GM23338 (cell line): ENCODE results near the gene MED20. TPM values are rescaled to one million over a fixed set of nuclear protein-coding genes. Genes with fewer than 3 reads are reported as not detected.

Experiments used
- ATAC-seq: fragments of 200-7000 bp; cut with Tn5 transposase; 3 replicates; pipeline ENCODE4 v1.9.1; 2020
- DNase-seq: peaks from one replicate; pipeline ENCODE4 v3.0.0-alpha.2; 2015; ENCODE audit warnings: low spot score
- H2AFZ ChIP-seq: fragments of 200-600 bp; sonication (generic); 2 replicates; pipeline ENCODE4 v1.8.0; 2016; ENCODE audit warnings: antibody characterized with exemption, mild to moderate bottlenecking, moderate library complexity
- H3F3A ChIP-seq: fragments of 200-600 bp; sonication (generic); replicated peaks from 2 replicates; pipeline ENCODE4 v1.8.0; 2017; ENCODE audit warnings: antibody characterized with exemption, mixed run types, low read depth
- H3K27ac ChIP-seq: fragments of 200-600 bp; sonication (generic); 2 replicates; pipeline ENCODE4 v1.6.1; 2016; ENCODE audit warnings: low read depth
- H3K27me3 ChIP-seq: fragments of 200-600 bp; sonication (generic); 2 replicates; pipeline ENCODE4 v1.8.0; 2016; ENCODE audit warnings: mild to moderate bottlenecking, mixed run types, moderate library complexity; ENCODE audit not compliant: insufficient read depth
- H3K36me3 ChIP-seq: fragments of 200-600 bp; sonication (generic); 2 replicates; pipeline ENCODE4 v1.8.0; 2016; ENCODE audit warnings: mild to moderate bottlenecking; ENCODE audit not compliant: insufficient read depth
- H3K4me1 ChIP-seq: fragments of 200-600 bp; sonication (generic); 2 replicates; pipeline ENCODE4 v1.8.0; 2016; ENCODE audit warnings: mild to moderate bottlenecking, moderate library complexity; ENCODE audit not compliant: insufficient read depth
- H3K4me2 ChIP-seq: fragments of 200-600 bp; sonication (generic); 2 replicates; pipeline ENCODE4 v1.7.1; 2017; ENCODE audit warnings: mixed run types
- H3K4me3 ChIP-seq: fragments of 200-600 bp; sonication (generic); 2 replicates; pipeline ENCODE4 v1.6.1; 2016; ENCODE audit warnings: mixed run types
- H3K79me2 ChIP-seq: fragments of 200-600 bp; sonication (generic); replicated peaks from 2 replicates; pipeline ENCODE4 v1.8.0; 2017; ENCODE audit warnings: mild to moderate bottlenecking; ENCODE audit not compliant: insufficient read depth
- H3K9me2 ChIP-seq: fragments of 200-600 bp; sonication (generic); 2 replicates; pipeline ENCODE4 v1.8.0; 2017; ENCODE audit not compliant: insufficient read depth
- H4K20me1 ChIP-seq: fragments of 200-600 bp; sonication (generic); replicated peaks from 2 replicates; pipeline ENCODE4 v1.8.0; 2017; ENCODE audit warnings: mild to moderate bottlenecking; ENCODE audit not compliant: insufficient read depth
- H3K27ac Mint-ChIP-seq: 2 replicates; pipeline ENCODE4 v1.8.0; 2020; ENCODE audit warnings: inconsistent platforms, mild to moderate bottlenecking, moderate library complexity, mixed read lengths
- H3K27me3 Mint-ChIP-seq: 3 replicates; pipeline ENCODE4 v1.8.0; 2022; ENCODE audit warnings: low read depth, mild to moderate bottlenecking, moderate library complexity, mixed read lengths, inconsistent platforms; ENCODE audit not compliant: insufficient read depth, poor library complexity
- H3K36me3 Mint-ChIP-seq: 3 replicates; pipeline ENCODE4 v1.8.0; 2021; ENCODE audit warnings: low read depth, mild to moderate bottlenecking, inconsistent platforms, moderate library complexity, mixed read lengths
- H3K4me1 Mint-ChIP-seq: 3 replicates; pipeline ENCODE4 v1.8.0; 2020; ENCODE audit warnings: mild to moderate bottlenecking, inconsistent platforms, mixed read lengths
- H3K4me3 Mint-ChIP-seq: 3 replicates; pipeline ENCODE4 v1.8.0; 2021; ENCODE audit warnings: moderate library complexity, mild to moderate bottlenecking, inconsistent platforms, mixed read lengths
- H3K9me3 Mint-ChIP-seq: 3 replicates; pipeline ENCODE4 v1.8.0; 2020; ENCODE audit warnings: moderate library complexity, mild to moderate bottlenecking, inconsistent platforms, mixed read lengths
- CREB1 ChIP-seq: fragments of 250-450 bp; sonication (Bioruptor Pico); IDR thresholded peaks from 2 replicates; pipeline ENCODE4 v1.5.0; 2020; ENCODE audit warnings: low read depth, mild to moderate bottlenecking, moderate library complexity
- EZH2 ChIP-seq: fragments of 200-600 bp; sonication (generic); IDR thresholded peaks from one replicate; pipeline ENCODE4 v1.8.0; 2017; ENCODE audit warnings: antibody characterized with exemption, mild to moderate bottlenecking, low read depth; ENCODE audit not compliant: unreplicated experiment
- EZH2phosphoT487 ChIP-seq: fragments of 200-600 bp; sonication (generic); IDR thresholded peaks from one replicate; pipeline ENCODE4 v1.8.1; 2018; ENCODE audit warnings: antibody characterized with exemption; ENCODE audit not compliant: unreplicated experiment
- NANOG ChIP-seq: IDR thresholded peaks from 2 replicates; pipeline ENCODE4 v1.6.1; 2016; ENCODE audit warnings: antibody characterized with exemption, borderline replicate concordance
- POLR2AphosphoS5 ChIP-seq: IDR thresholded peaks from 2 replicates; pipeline ENCODE4 v1.6.1; 2016; ENCODE audit warnings: antibody characterized with exemption, low read depth
- STAT1 ChIP-seq: IDR thresholded peaks from one replicate; pipeline ENCODE4 v1.6.1; 2016; ENCODE audit warnings: antibody characterized with exemption; ENCODE audit not compliant: unreplicated experiment
- ZNF331 ChIP-seq: fragments of 250-450 bp; sonication (Bioruptor Pico); IDR thresholded peaks from 2 replicates; pipeline ENCODE4 v1.5.0; 2020; ENCODE audit warnings: low read depth, mild to moderate bottlenecking, moderate library complexity
- polyA plus RNA-seq: library from polyadenylated mRNA; unstranded; fragments of >200 nt; fragmentation: Nextera tagmentation; extraction: Ambion mirVana; gene quantifications from 2 replicates; pipeline ENCODE4 v1.2.1, GENCODE V29; 2016
- total RNA-seq: library from RNA; depleted of rRNA; stranded (reverse); fragments of >200 nt; shearing (Covaris generic); gene quantifications from 2 replicates; pipeline ENCODE4 v1.2.3, GENCODE V29; 2014
- TF ChIP-seq, protein P1 (sequence below): fragments of 250-450 bp; sonication (Bioruptor Pico); IDR thresholded peaks from 2 replicates; pipeline ENCODE4 v1.5.0; 2020; ENCODE audit warnings: mild to moderate bottlenecking, moderate library complexity
- TF ChIP-seq, protein P2 (sequence below): IDR thresholded peaks from one replicate; pipeline ENCODE4 v1.6.1; 2018; ENCODE audit warnings: antibody characterized with exemption; ENCODE audit not compliant: unreplicated experiment

MED20 gene
- total and polyA plus RNA-seq, 2 experiments from 2014 or later = 20.1 to 39.3 TPM

DNA sequence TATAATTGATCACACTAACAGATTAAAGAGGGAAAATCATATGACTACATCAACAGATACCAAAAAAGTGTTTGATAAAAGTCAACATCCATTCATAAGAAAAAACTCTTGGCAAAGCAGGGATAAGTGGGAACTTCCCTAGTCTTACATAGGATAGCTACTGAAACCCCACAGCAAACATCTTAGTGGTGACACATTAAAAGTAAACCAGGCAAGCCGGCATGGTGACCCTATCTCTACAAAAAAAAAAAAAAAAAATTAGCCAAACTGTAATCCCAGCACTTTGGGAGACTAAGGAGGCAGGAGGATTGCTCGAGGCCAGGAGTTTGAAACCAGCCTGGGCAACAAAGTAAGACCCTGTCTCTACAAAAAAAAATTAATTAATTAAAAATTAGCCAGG is 34.5 kb upstream of the MED20 start:
- Histone ChIP-seq H3K4me1 (no peaks in the 10 kb centered on the region), H3F3A (no peaks in the 10 kb centered on the region), H3K27ac (no peak overlapping the region), H3K79me2 (no peaks in the 10 kb centered on the region), H2AFZ (no peak overlapping the region), H3K27me3 (no peaks in the 10 kb centered on the region), H3K4me3 (no peak overlapping the region), H3K9me2 (0 out of 2 replicates have a peak, but pooled peaks cover 1% of the 10 kb centered on the region), H4K20me1 (no peaks in the 10 kb centered on the region), H3K4me2 (no peak overlapping the region), H3K36me3 (no peaks in the 10 kb centered on the region)
- no peak for TF ChIP-seq NANOG
- TF ChIP-seq, protein P1, sequence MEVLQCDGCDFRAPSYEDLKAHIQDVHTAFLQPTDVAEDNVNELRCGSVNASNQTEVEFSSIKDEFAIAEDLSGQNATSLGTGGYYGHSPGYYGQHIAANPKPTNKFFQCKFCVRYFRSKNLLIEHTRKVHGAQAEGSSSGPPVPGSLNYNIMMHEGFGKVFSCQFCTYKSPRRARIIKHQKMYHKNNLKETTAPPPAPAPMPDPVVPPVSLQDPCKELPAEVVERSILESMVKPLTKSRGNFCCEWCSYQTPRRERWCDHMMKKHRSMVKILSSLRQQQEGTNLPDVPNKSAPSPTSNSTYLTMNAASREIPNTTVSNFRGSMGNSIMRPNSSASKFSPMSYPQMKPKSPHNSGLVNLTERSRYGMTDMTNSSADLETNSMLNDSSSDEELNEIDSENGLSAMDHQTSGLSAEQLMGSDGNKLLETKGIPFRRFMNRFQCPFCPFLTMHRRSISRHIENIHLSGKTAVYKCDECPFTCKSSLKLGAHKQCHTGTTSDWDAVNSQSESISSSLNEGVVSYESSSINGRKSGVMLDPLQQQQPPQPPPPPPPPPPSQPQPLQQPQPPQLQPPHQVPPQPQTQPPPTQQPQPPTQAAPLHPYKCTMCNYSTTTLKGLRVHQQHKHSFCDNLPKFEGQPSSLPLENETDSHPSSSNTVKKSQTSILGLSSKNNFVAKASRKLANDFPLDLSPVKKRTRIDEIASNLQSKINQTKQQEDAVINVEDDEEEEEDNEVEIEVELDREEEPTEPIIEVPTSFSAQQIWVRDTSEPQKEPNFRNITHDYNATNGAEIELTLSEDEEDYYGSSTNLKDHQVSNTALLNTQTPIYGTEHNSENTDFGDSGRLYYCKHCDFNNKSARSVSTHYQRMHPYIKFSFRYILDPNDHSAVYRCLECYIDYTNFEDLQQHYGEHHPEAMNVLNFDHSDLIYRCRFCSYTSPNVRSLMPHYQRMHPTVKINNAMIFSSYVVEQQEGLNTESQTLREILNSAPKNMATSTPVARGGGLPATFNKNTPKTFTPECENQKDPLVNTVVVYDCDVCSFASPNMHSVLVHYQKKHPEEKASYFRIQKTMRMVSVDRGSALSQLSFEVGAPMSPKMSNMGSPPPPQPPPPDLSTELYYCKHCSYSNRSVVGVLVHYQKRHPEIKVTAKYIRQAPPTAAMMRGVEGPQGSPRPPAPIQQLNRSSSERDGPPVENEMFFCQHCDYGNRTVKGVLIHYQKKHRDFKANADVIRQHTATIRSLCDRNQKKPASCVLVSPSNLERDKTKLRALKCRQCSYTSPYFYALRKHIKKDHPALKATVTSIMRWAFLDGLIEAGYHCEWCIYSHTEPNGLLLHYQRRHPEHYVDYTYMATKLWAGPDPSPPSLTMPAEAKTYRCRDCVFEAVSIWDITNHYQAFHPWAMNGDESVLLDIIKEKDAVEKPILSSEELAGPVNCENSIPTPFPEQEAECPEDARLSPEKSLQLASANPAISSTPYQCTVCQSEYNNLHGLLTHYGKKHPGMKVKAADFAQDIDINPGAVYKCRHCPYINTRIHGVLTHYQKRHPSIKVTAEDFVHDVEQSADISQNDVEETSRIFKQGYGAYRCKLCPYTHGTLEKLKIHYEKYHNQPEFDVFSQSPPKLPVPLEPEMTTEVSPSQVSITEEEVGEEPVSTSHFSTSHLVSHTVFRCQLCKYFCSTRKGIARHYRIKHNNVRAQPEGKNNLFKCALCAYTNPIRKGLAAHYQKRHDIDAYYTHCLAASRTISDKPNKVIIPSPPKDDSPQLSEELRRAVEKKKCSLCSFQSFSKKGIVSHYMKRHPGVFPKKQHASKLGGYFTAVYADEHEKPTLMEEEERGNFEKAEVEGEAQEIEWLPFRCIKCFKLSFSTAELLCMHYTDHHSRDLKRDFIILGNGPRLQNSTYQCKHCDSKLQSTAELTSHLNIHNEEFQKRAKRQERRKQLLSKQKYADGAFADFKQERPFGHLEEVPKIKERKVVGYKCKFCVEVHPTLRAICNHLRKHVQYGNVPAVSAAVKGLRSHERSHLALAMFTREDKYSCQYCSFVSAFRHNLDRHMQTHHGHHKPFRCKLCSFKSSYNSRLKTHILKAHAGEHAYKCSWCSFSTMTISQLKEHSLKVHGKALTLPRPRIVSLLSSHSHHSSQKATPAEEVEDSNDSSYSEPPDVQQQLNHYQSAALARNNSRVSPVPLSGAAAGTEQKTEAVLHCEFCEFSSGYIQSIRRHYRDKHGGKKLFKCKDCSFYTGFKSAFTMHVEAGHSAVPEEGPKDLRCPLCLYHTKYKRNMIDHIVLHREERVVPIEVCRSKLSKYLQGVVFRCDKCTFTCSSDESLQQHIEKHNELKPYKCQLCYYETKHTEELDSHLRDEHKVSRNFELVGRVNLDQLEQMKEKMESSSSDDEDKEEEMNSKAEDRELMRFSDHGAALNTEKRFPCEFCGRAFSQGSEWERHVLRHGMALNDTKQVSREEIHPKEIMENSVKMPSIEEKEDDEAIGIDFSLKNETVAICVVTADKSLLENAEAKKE (CRISPR knock-in tag) = no peak
- no peak for TF ChIP-seq POLR2AphosphoS5
- TF ChIP-seq STAT1 = no peak
- no peak for TF ChIP-seq EZH2phosphoT487
- TF ChIP-seq ZNF331 (CRISPR knock-in tag) = no peak
- TF ChIP-seq CREB1 (CRISPR knock-in tag) = no peak
- no peak for TF ChIP-seq EZH2
- TF ChIP-seq, protein P2, sequence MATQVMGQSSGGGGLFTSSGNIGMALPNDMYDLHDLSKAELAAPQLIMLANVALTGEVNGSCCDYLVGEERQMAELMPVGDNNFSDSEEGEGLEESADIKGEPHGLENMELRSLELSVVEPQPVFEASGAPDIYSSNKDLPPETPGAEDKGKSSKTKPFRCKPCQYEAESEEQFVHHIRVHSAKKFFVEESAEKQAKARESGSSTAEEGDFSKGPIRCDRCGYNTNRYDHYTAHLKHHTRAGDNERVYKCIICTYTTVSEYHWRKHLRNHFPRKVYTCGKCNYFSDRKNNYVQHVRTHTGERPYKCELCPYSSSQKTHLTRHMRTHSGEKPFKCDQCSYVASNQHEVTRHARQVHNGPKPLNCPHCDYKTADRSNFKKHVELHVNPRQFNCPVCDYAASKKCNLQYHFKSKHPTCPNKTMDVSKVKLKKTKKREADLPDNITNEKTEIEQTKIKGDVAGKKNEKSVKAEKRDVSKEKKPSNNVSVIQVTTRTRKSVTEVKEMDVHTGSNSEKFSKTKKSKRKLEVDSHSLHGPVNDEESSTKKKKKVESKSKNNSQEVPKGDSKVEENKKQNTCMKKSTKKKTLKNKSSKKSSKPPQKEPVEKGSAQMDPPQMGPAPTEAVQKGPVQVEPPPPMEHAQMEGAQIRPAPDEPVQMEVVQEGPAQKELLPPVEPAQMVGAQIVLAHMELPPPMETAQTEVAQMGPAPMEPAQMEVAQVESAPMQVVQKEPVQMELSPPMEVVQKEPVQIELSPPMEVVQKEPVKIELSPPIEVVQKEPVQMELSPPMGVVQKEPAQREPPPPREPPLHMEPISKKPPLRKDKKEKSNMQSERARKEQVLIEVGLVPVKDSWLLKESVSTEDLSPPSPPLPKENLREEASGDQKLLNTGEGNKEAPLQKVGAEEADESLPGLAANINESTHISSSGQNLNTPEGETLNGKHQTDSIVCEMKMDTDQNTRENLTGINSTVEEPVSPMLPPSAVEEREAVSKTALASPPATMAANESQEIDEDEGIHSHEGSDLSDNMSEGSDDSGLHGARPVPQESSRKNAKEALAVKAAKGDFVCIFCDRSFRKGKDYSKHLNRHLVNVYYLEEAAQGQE = no peak
- no peak for DNase-seq
- H3K9me3 Mint-ChIP-seq = no peaks in the 10 kb centered on the region
- no peaks in the 10 kb centered on the region for H3K36me3 Mint-ChIP-seq
- no peak overlapping the region for H3K27ac Mint-ChIP-seq
- H3K4me3 Mint-ChIP-seq = no peak overlapping the region
- H3K4me1 Mint-ChIP-seq = no peaks in the 10 kb centered on the region
- no peak for ATAC-seq
- peaks cover 4% of the 10 kb centered on the region for H3K27me3 Mint-ChIP-seq
